Measurements from ENCODE around the gene LRRK1.

GRCh38 chr15:101003706-101004105 lies 84.5 kb downstream of the LRRK1 start:
- no peak for TF ChIP-seq POLR2A (IDR thresholded peaks at IDR 0.05; ENCODE audit: low read depth, low read length)
- no peak for TF ChIP-seq POLR2AphosphoS5 (IDR thresholded peaks at IDR 0.05; ENCODE audit: low read depth, low read length)
- TF ChIP-seq TAF1 (IDR thresholded peaks at IDR 0.05; ENCODE audit: low read depth, low read length) = no peak

Measured in GM12891 (cell line).